ENCODE results near the gene NHS. TPM values are rescaled to one million over a fixed set of nuclear protein-coding genes. Genes with fewer than 3 reads are reported as not detected.

Gene NHS
- total and polyA plus RNA-seq, 8 donors, result 0.19 to 1.7 (median 0.54) TPM

GRCh38 chrX:17643528-17643927 lies 268.5 kb downstream of the NHS start:
- DNase-seq, result no peak
- Histone ChIP-seq H3K27ac (no peak overlapping the region), H3K4me3 (no peak overlapping the region), H3K27me3 (no peaks in the 10 kb centered on the region), H3K36me3 (no peaks in the 10 kb centered on the region), H3K9me3 (no peaks in the 10 kb centered on the region), H3K4me1 (no peaks in the 10 kb centered on the region)
- TF ChIP-seq, protein P1, sequence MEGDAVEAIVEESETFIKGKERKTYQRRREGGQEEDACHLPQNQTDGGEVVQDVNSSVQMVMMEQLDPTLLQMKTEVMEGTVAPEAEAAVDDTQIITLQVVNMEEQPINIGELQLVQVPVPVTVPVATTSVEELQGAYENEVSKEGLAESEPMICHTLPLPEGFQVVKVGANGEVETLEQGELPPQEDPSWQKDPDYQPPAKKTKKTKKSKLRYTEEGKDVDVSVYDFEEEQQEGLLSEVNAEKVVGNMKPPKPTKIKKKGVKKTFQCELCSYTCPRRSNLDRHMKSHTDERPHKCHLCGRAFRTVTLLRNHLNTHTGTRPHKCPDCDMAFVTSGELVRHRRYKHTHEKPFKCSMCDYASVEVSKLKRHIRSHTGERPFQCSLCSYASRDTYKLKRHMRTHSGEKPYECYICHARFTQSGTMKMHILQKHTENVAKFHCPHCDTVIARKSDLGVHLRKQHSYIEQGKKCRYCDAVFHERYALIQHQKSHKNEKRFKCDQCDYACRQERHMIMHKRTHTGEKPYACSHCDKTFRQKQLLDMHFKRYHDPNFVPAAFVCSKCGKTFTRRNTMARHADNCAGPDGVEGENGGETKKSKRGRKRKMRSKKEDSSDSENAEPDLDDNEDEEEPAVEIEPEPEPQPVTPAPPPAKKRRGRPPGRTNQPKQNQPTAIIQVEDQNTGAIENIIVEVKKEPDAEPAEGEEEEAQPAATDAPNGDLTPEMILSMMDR (IDR thresholded peaks at IDR 0.05), result no peak
- ATAC-seq, result no peak
- FAIRE-seq, result no peak
- intact Hi-C loops (cut with DNase I), result no loop called here

- 47 to 61% methylated on average over 1 of the region's 1 CpG for WGBS, 2 donors
- intact Hi-C loops (cut with DNase I), result no loop called here
- Histone ChIP-seq H3K4me1 (no peaks in the 10 kb centered on the region), H3K9me3 (no peaks in the 10 kb centered on the region), H3K36me3 (no peaks in the 10 kb centered on the region), H3K27me3 (no peaks in the 10 kb centered on the region), H3K27ac (no peak overlapping the region), H3K4me3 (no peak overlapping the region)
- ATAC-seq (no peak), FAIRE-seq (no peak), DNase-seq (no peak)
- TF ChIP-seq, protein P1 (IDR thresholded peaks at IDR 0.05), result no peak
Observed at GRCh38 chrX:17644001-17644400, 269.0 kb downstream of the NHS start.

DNA sequence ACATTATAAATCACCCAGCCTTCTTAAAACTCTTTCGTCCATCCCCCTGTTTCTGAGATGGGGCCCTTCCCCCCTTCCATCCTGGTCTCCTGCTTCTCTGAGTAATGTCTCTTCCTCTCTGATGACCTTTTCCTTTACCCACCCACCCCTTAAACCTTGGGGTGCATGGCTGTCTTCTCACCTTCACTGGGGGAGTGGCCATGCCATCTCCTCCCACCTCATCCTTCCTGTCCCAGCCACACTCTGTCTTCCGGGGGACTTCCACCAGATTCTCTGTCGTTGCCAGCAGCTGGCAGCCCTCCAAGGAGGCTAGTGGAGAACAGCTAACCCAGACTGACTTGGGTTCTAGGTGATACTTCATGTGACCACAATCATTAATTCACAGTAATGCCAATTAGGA lies 279.1 kb downstream of the NHS start:
- intact Hi-C loops (cut with DNase I), result no loop called here
- ATAC-seq (no peak), DNase-seq (no peak), FAIRE-seq (no peak)
- Histone ChIP-seq H3K9me3 (no peaks in the 10 kb centered on the region), H3K4me1 (no peaks in the 10 kb centered on the region), H3K27me3 (peaks cover 0 to 7% (median 2%) of the 10 kb centered on the region in 4 donors), H3K36me3 (no peaks in the 10 kb centered on the region), H3K27ac (no peak overlapping the region), H3K4me3 (no peak overlapping the region)
- TF ChIP-seq, protein P1 (IDR thresholded peaks at IDR 0.05), result no peak
- WGBS, 2 donors, result 62 to 70% methylated on average over 3 of the region's 3 CpGs

- Histone ChIP-seq H3K4me3 (peak overlapping the region in 2 of 4 donors; percentile 17 to 34), H3K9me3 (no peaks in the 10 kb centered on the region), H3K36me3 (no peaks in the 10 kb centered on the region), H3K27me3 (peaks cover 0 to 4% (median 2%) of the 10 kb centered on the region in 4 donors), H3K4me1 (no peaks in the 10 kb centered on the region), H3K27ac (no peak overlapping the region)
- DNase-seq (peak in 1 of 6 donors; percentile 67), FAIRE-seq (no peak), ATAC-seq (peak in 3 of 4 donors; percentile 63 to 69 (median 68))
- TF ChIP-seq, protein P1 (IDR thresholded peaks at IDR 0.05), result no peak
- intact Hi-C loops (cut with DNase I), result no loop called here
- 10 to 57% methylated on average over 48 of the region's 48 CpGs for WGBS, 2 donors
Observed at GRCh38 chrX:17655211-17656034, 280.4 kb downstream of the NHS start.

- 26 to 54% methylated on average over 35 to 36 of the region's 36 CpGs for WGBS, 2 donors
- ATAC-seq (peak in 3 of 4 donors; percentile 18 to 56 (median 37)), DNase-seq (peak in 2 of 6 donors; percentile 51 to 61), FAIRE-seq (no peak)
- TF ChIP-seq, protein P1 (IDR thresholded peaks at IDR 0.05), result no peak
- intact Hi-C loops (cut with DNase I), result no loop called here
- H3K9me3 ChIP-seq, result no peaks in the 10 kb centered on the region
- H3K27ac ChIP-seq, result no peak overlapping the region
- H3K4me3 ChIP-seq, result peak overlapping the region in 2 of 4 donors; percentile 17 to 34
- no peaks in the 10 kb centered on the region for H3K4me1 ChIP-seq
- peaks cover 0 to 4% (median 2%) of the 10 kb centered on the region in 4 donors for H3K27me3 ChIP-seq
- H3K36me3 ChIP-seq, result no peaks in the 10 kb centered on the region
Observed at GRCh38 chrX:17656035-17656418, 281.0 kb downstream of the NHS start.

All from pancreas (tissue), 10 donors.